ENCODE results near the gene EGFR. TPM values are rescaled to one million over a fixed set of nuclear protein-coding genes. Genes with fewer than 3 reads are reported as not detected.

EGFR gene
- polyA plus RNA-seq, 1 of the 3 experiments (the other 2 are of a cell fraction): 37.6 TPM

DNA sequence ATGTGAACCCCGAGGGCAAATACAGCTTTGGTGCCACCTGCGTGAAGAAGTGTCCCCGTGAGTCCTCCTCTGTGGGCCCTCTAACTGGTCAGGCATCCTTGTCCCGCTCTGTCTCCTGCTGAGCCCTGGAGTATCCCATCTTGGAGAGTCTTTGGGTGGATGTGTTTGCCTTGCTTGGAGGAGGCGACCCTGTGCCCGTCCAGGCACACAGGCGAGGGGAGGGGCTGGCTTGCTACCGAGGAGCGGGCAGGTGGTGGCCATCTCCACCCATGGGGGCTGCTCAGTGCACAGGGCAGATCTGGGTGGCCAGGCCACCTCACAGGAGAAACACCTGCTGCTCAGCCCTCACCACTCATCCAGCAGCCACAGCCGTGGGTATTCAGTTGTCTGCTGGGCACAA lies 135.3 kb downstream of the EGFR start:
- Histone ChIP-seq H3K36me3 (replicated peaks in 1 of 2; ENCODE audit: control insufficient read depth in 1 of 2, insufficient read depth in 2 of 2, low read length in 1 of 2) (peaks cover 83 to 90% of the 10 kb centered on the region in 2 experiments), H3F3A (replicated peaks; ENCODE audit: insufficient read depth) (peaks cover 7% of the 10 kb centered on the region), H4K20me1 (ENCODE audit: insufficient read depth) (no peaks in the 10 kb centered on the region), H2AFZ (ENCODE audit: low read depth) (no peak overlapping the region), H3K4me3 (ENCODE audit: low read depth in 2 of 2, low read length in 1 of 2) (no peak overlapping the region), H3K9ac (no peak overlapping the region), H3K9me2 (no peaks in the 10 kb centered on the region), H3K27me3 (ENCODE audit: insufficient read depth) (no peaks in the 10 kb centered on the region), H3K9me3 (no peaks in the 10 kb centered on the region), H3K79me2 (ENCODE audit: insufficient read depth) (no peaks in the 10 kb centered on the region), H3K27ac (ENCODE audit: low read depth in 2 of 2, low read length in 1 of 2) (no peak overlapping the region), H3K4me2 (no peak overlapping the region), H3K4me1 (ENCODE audit: control insufficient read depth in 1 of 2, insufficient read depth in 2 of 2, low read depth in 1 of 2, low read length in 1 of 2) (peaks cover 6 to 7% of the 10 kb centered on the region in 2 experiments; a peak in 1 of 4 replicates)
- 94% methylated on average over 10 of the region's 10 CpGs for WGBS (ENCODE audit: low lambda C conversion rate)
- DNase-seq: no peak
- TF ChIP-seq ELF1 (IDR thresholded peaks at IDR 0.05): no peak
- ChIA-PET POLR2A (no interaction called here), CTCF (interaction anchor here (5.6 to 17.9 kb wide), 2 partner anchors 10 to 100 kb away, joined by 29 to 211 read pairs; no protein-coding TSS in a partner anchor)

- no peaks in the 10 kb centered on the region for H3K79me2 ChIP-seq (ENCODE audit: insufficient read depth)
- H4K20me1 ChIP-seq (ENCODE audit: insufficient read depth): no peaks in the 10 kb centered on the region
- no peaks in the 10 kb centered on the region for H3K27me3 ChIP-seq (ENCODE audit: insufficient read depth)
- DNase-seq: no peak
- H3K9me3 ChIP-seq: no peaks in the 10 kb centered on the region
- no peaks in the 10 kb centered on the region for H3K9me2 ChIP-seq
- H3K27ac ChIP-seq (ENCODE audit: low read depth in 2 of 2, low read length in 1 of 2): no peak overlapping the region
- CTCF ChIA-PET: interaction anchor here (1.0 to 17.9 kb wide), 5 partner anchors 8 to 99 kb away, joined by 3 to 211 read pairs (median 7); no protein-coding TSS in a partner anchor
- peaks cover 7% of the 10 kb centered on the region for H3F3A ChIP-seq (replicated peaks; ENCODE audit: insufficient read depth)
- no peak overlapping the region for H3K4me2 ChIP-seq
- H3K4me3 ChIP-seq (ENCODE audit: low read depth in 2 of 2, low read length in 1 of 2): no peak overlapping the region
- no peak overlapping the region for H2AFZ ChIP-seq (ENCODE audit: low read depth)
- no peak for TF ChIP-seq IRF3 (IDR thresholded peaks at IDR 0.05; ENCODE audit: low read depth, low read length)
- no peak for TF ChIP-seq TCF12 (IDR thresholded peaks at IDR 0.05)
- TF ChIP-seq, protein P1, sequence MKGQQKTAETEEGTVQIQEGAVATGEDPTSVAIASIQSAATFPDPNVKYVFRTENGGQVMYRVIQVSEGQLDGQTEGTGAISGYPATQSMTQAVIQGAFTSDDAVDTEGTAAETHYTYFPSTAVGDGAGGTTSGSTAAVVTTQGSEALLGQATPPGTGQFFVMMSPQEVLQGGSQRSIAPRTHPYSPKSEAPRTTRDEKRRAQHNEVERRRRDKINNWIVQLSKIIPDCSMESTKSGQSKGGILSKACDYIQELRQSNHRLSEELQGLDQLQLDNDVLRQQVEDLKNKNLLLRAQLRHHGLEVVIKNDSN (IDR thresholded peaks at IDR 0.05; ENCODE audit: borderline replicate concordance, low read depth): no peak
- TF ChIP-seq ZBTB33 (IDR thresholded peaks at IDR 0.05; ENCODE audit: borderline replicate concordance, low read depth): no peak
- TF ChIP-seq RAD21 (IDR thresholded peaks at IDR 0.05; ENCODE audit: low read length): no peak
- WGBS (ENCODE audit: low lambda C conversion rate): 97% methylated on average over 24 of the region's 24 CpGs
- peaks cover 6 to 7% of the 10 kb centered on the region in 2 experiments; a peak in 1 of 4 replicates for H3K4me1 ChIP-seq (ENCODE audit: control insufficient read depth in 1 of 2, insufficient read depth in 2 of 2, low read depth in 1 of 2, low read length in 1 of 2)
- peaks cover 90 to 92% of the 10 kb centered on the region in 2 experiments for H3K36me3 ChIP-seq (replicated peaks in 1 of 2; ENCODE audit: control insufficient read depth in 1 of 2, insufficient read depth in 2 of 2, low read length in 1 of 2)
- POLR2A ChIA-PET: no interaction called here
- no peak overlapping the region for H3K9ac ChIP-seq
Observed at GRCh38 chr7:55155351-55156117, 136.7 kb downstream of the EGFR start.

Data from SK-N-SH (cell line).